Lower leg skin (tissue), 4 donors: ENCODE results near the gene MYCBP2. TPM values are rescaled to one million over a fixed set of nuclear protein-coding genes. Genes with fewer than 3 reads are reported as not detected.
A peak's percentile ranks its signal among the peaks of the same experiment; 100 is the strongest.

ENCODE experiments used
- DNase-seq, 2 donors: peaks; one replicate each; pipeline ENCODE4 v3.0.0-alpha.2; 2019; ENCODE audit warnings: low spot score in 2 of 2
- H3K4me3 ChIP-seq: fragments of 200-600 bp; sonication (generic); 2 replicates; pipeline ENCODE4 v1.5.1; 2017; ENCODE audit warnings: mild to moderate bottlenecking, low read depth; ENCODE audit not compliant: poor library complexity, severe bottlenecking
- CTCF ChIP-seq, 3 donors: fragments of 450-650 bp; IDR thresholded peaks; one replicate each; pipeline ENCODE4 v1.5.1; 2016; ENCODE audit warnings: antibody characterized with exemption in 3 of 3, mild to moderate bottlenecking in 3 of 3, moderate library complexity in 2 of 3
- POLR2A ChIP-seq, 2 donors: fragments of 450-650 bp; IDR thresholded peaks; one replicate each; pipeline ENCODE4 v1.6.1; 2016 to 2017; ENCODE audit warnings: antibody characterized with exemption in 2 of 2, mild to moderate bottlenecking in 1 of 2, moderate library complexity in 1 of 2
- WGBS, 2 donors: methylation state at CpG; one replicate each; pipeline ENCODE4 v1.1.5; 2018; 5-methylcytosine and 5-hydroxymethylcytosine counted together
- intact Hi-C: fragments of 100-400 bp; cut with DNase I; formaldehyde crosslinking; loops from one replicate; pipeline ENCODE4 v1.15.0; 2023; ENCODE audit warnings: low total_unique reads
- total RNA-seq, 4 donors: library from RNA; depleted of rRNA; stranded (reverse); fragments of >200 nt; gene quantifications; one replicate each; pipeline ENCODE4 v1.1.0, GENCODE V29; 2016

Gene MYCBP2
- total RNA-seq, 4 donors from 2014 or later = 189 to 242 (median 231) TPM

DNA sequence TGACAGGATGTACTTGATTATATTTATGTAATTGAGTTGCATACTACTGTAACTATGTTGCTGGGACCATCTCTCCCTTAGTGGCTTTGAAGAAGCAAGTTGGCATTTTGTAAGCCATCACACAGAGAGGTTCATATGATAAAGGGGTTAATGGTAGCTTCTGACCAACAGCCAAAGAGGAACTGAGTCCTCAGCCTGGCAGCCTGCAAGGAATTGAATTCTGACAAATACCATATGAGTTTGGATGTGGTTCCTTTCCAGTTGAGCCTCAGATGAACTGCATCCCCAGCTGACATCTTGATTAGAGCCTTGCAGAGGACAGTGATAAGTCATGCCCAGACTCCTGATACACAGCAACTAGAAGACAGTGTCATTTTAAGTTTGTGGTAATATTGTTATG, 8.6 kb upstream of the MYCBP2 start:
- no peak overlapping the region for H3K4me3 ChIP-seq
- DNase-seq = no peak
- TF ChIP-seq POLR2A (IDR thresholded peaks at IDR 0.05) (no peak), CTCF (IDR thresholded peaks at IDR 0.05) (no peak)
- intact Hi-C loops = loop anchor here (10.0 kb wide), 1 partner anchor 149 kb away; no protein-coding TSS in a partner anchor

GRCh38 chr13:77333594-77333993, 6.7 kb upstream of the MYCBP2 start:
- intact Hi-C loops = loop anchor here (10.0 kb wide), 1 partner anchor 151 kb away; no protein-coding TSS in a partner anchor
- TF ChIP-seq POLR2A (IDR thresholded peaks at IDR 0.05) = no peak
- no peak for TF ChIP-seq CTCF (IDR thresholded peaks at IDR 0.05)
- DNase-seq = no peak
- 29 to 55% methylated on average over 4 of the region's 4 CpGs for WGBS, 2 donors
- H3K4me3 ChIP-seq = no peak overlapping the region

- intact Hi-C loops = loop anchor here (10.0 kb wide), 1 partner anchor 153 kb away; no protein-coding TSS in a partner anchor
- WGBS, 2 donors = 95 to 96% methylated on average over 2 of the region's 2 CpGs
- TF ChIP-seq CTCF (IDR thresholded peaks at IDR 0.05) (no peak), POLR2A (IDR thresholded peaks at IDR 0.05) (no peak)
- no peak overlapping the region for H3K4me3 ChIP-seq
- no peak for DNase-seq
Observed at GRCh38 chr13:77331421-77331820, 4.5 kb upstream of the MYCBP2 start.

GRCh38 chr13:77329911-77330584, 3.2 kb upstream of the MYCBP2 start:
- DNase-seq = no peak
- intact Hi-C loops = loop anchor here (10.0 kb wide), 1 partner anchor 155 kb away; no protein-coding TSS in a partner anchor
- 0 to 1% methylated on average over 17 of the region's 17 CpGs for WGBS, 2 donors
- TF ChIP-seq CTCF (IDR thresholded peaks at IDR 0.05) (no peak), POLR2A (IDR thresholded peaks at IDR 0.05) (no peak)
- peak overlapping the region; percentile 94 for H3K4me3 ChIP-seq

GRCh38 chr13:77329133-77329910, 2.4 kb upstream of the MYCBP2 start:
- peak; percentile 88 to 95 for DNase-seq
- WGBS, 2 donors = 1% methylated on average over 45 to 46 of the region's 46 CpGs
- intact Hi-C loops = no loop called here
- H3K4me3 ChIP-seq = peak overlapping the region; percentile 94
- no peak for TF ChIP-seq POLR2A (IDR thresholded peaks at IDR 0.05)
- no peak for TF ChIP-seq CTCF (IDR thresholded peaks at IDR 0.05)
